ENCODE results near the gene USP12. TPM values are rescaled to one million over a fixed set of nuclear protein-coding genes. Genes with fewer than 3 reads are reported as not detected.

The USP12 gene
- total and polyA plus RNA-seq, 4 donors: 5.7 to 43.7 (median 11.9) TPM

- Histone ChIP-seq H3K27me3 (ENCODE audit: control insufficient read depth in 4 of 4, insufficient read depth in 4 of 4, low read length in 3 of 4) (no peaks in the 10 kb centered on the region), H3K9ac (ENCODE audit: low read depth in 1 of 2, low read length in 2 of 2) (no peak overlapping the region), H3K4me1 (ENCODE audit: control insufficient read depth in 4 of 4, insufficient read depth in 4 of 4, low read length in 3 of 4) (peaks cover 0 to 5% (median 0%) of the 10 kb centered on the region in 4 donors), H3K36me3 (ENCODE audit: control insufficient read depth in 4 of 4, insufficient read depth in 3 of 4, low read depth in 1 of 4, low read length in 3 of 4) (no peaks in the 10 kb centered on the region), H3K4me3 (ENCODE audit: low read depth in 1 of 3, low read length in 3 of 3) (no peak overlapping the region), H3K27ac (ENCODE audit: low read depth in 1 of 2, low read length in 2 of 2) (no peak overlapping the region), H3K9me3 (ENCODE audit: control insufficient read depth in 4 of 4, low read length in 3 of 4) (no peaks in the 10 kb centered on the region)
- no peak for TF ChIP-seq HNF4A (conservative IDR thresholded peaks at IDR 0.05)
- TF ChIP-seq NR2F2 (IDR thresholded peaks at IDR 0.05): no peak
- no peak for TF ChIP-seq FOXA2 (IDR thresholded peaks at IDR 0.05)
- TF ChIP-seq SP1 (IDR thresholded peaks at IDR 0.05): no peak
- TF ChIP-seq EGR1 (IDR thresholded peaks at IDR 0.05; ENCODE audit: low read depth in 2 of 2): no peak
- no peak for TF ChIP-seq CTCF (IDR thresholded peaks at IDR 0.05; ENCODE audit: low read depth, low read length, missing input control)
- TF ChIP-seq ATF3 (IDR thresholded peaks at IDR 0.05): no peak
- no peak for TF ChIP-seq YY1 (IDR thresholded peaks at IDR 0.05)
- no peak for TF ChIP-seq ZBTB33 (IDR thresholded peaks at IDR 0.05)
- no peak for TF ChIP-seq GABPA (IDR thresholded peaks at IDR 0.05 in 1 of 2, conservative IDR thresholded peaks at IDR 0.05 in 1 of 2)
- no peak for TF ChIP-seq RXRA (IDR thresholded peaks at IDR 0.05)
- TF ChIP-seq FOXA1 (IDR thresholded peaks at IDR 0.05): no peak
- TF ChIP-seq HNF4G (IDR thresholded peaks at IDR 0.05): no peak
- no peak for DNase-seq (ENCODE audit: low spot score)
- 34% methylated on average over 18 of the region's 18 CpGs for WGBS
Measured at GRCh38 chr13:27034678-27035111, 136.9 kb downstream of the USP12 start.

- no peaks in the 10 kb centered on the region for H3K27me3 ChIP-seq (ENCODE audit: control insufficient read depth in 4 of 4, insufficient read depth in 4 of 4, low read length in 3 of 4)
- no peaks in the 10 kb centered on the region for H3K9me3 ChIP-seq (ENCODE audit: control insufficient read depth in 4 of 4, low read length in 3 of 4)
- H3K4me3 ChIP-seq (ENCODE audit: low read depth in 1 of 3, low read length in 3 of 3): no peak overlapping the region
- no peaks in the 10 kb centered on the region for H3K36me3 ChIP-seq (ENCODE audit: control insufficient read depth in 4 of 4, insufficient read depth in 3 of 4, low read depth in 1 of 4, low read length in 3 of 4)
- H3K4me1 ChIP-seq (ENCODE audit: control insufficient read depth in 4 of 4, insufficient read depth in 4 of 4, low read length in 3 of 4): no peaks in the 10 kb centered on the region
- no peak overlapping the region for H3K9ac ChIP-seq (ENCODE audit: low read depth in 1 of 2, low read length in 2 of 2)
- no peak for DNase-seq (ENCODE audit: low spot score)
- H3K27ac ChIP-seq (ENCODE audit: low read depth in 1 of 2, low read length in 2 of 2): no peak overlapping the region
- no peak for TF ChIP-seq MAX (IDR thresholded peaks at IDR 0.05)
- TF ChIP-seq ATF3 (IDR thresholded peaks at IDR 0.05): no peak
- no peak for TF ChIP-seq RXRA (IDR thresholded peaks at IDR 0.05)
- no peak for TF ChIP-seq SP1 (IDR thresholded peaks at IDR 0.05)
- TF ChIP-seq HNF4A (conservative IDR thresholded peaks at IDR 0.05): no peak
- no peak for TF ChIP-seq REST (IDR thresholded peaks at IDR 0.05)
- 77% methylated on average over 8 of the region's 8 CpGs for WGBS
Measured at GRCh38 chr13:27028683-27029480, 142.7 kb downstream of the USP12 start.

Measured in liver (tissue), 9 donors.